NCI-H2107 (cell line): ENCODE measurements around the gene ITIH2.
"Not testable (repeated sequence)": the region's sequence is repeated elsewhere in the genome, so short reads cannot be mapped to it uniquely, and the experiment has no call there.

Experiments used
- DNase-seq: peaks from one replicate; lab custom pipeline; 2025; lab: John Stamatoyannopoulos, UW

Gene ITIH2, protein sequence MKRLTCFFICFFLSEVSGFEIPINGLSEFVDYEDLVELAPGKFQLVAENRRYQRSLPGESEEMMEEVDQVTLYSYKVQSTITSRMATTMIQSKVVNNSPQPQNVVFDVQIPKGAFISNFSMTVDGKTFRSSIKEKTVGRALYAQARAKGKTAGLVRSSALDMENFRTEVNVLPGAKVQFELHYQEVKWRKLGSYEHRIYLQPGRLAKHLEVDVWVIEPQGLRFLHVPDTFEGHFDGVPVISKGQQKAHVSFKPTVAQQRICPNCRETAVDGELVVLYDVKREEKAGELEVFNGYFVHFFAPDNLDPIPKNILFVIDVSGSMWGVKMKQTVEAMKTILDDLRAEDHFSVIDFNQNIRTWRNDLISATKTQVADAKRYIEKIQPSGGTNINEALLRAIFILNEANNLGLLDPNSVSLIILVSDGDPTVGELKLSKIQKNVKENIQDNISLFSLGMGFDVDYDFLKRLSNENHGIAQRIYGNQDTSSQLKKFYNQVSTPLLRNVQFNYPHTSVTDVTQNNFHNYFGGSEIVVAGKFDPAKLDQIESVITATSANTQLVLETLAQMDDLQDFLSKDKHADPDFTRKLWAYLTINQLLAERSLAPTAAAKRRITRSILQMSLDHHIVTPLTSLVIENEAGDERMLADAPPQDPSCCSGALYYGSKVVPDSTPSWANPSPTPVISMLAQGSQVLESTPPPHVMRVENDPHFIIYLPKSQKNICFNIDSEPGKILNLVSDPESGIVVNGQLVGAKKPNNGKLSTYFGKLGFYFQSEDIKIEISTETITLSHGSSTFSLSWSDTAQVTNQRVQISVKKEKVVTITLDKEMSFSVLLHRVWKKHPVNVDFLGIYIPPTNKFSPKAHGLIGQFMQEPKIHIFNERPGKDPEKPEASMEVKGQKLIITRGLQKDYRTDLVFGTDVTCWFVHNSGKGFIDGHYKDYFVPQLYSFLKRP

DNA sequence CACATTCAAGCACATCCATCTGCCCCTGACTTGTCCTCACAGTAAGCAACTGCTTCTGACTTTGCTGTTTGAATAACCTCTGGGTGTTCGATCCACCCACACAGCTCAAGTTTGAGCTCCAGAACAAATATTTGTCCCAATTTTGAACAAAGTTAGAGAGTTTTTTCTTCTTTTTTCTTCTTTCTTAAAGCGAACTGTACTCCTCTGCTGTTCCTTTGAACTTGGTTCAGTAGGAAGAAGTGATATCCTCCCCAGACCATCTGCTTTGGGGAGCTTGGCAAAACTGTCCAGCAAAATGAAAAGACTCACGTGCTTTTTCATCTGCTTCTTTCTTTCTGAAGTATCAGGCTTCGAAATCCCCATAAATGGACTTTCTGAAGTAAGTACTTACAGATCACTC lies at the start of gene ITIH2:
Gene ITIH2, plus strand, starts transcription at position 177 of the 400 bp plus-strand sequence. Its CDS starts 119 bp downstream, at position 296.
- DNase-seq = no peak

DNA sequence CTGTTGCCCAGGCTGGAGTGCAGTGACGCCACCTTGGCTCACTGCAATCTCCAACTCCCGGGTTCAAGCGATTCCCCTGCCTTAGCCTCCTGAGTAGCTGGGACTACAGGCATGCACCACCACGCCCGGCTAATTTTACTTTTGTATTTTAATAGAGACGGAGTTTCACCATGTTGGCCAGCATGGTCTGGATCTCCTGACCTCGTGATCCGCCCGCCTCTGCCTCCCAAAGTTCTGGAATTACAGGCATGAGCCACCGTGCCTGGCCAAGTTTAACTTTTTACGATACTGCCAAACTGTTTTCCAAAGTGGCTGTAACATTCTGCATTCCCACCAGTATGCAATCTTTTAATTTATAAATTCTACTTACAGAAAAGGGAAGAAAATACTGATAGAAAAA lies 46.0 kb upstream of the ITIH2 start:
- DNase-seq = not testable (repeated sequence)

DNA sequence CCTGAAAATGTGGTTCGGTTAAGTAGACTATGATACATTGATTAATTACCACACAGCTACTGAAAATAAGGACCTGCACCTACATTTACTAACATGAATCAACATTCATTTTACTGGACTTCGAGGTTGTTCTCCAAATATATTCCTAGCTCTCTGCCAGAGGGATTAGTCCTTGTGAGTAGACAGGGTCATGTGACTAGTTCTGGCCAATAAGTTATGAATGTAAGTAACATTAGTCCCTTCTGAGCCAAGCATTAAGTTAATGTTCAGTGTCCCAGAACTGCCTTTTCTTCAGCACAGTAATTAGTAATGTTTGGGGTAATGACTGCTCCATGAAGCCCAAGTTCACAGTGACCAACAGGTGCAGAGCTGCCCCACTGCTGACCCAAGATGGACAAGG lies 45.6 kb upstream of the ITIH2 start:
- DNase-seq = no peak

DNA sequence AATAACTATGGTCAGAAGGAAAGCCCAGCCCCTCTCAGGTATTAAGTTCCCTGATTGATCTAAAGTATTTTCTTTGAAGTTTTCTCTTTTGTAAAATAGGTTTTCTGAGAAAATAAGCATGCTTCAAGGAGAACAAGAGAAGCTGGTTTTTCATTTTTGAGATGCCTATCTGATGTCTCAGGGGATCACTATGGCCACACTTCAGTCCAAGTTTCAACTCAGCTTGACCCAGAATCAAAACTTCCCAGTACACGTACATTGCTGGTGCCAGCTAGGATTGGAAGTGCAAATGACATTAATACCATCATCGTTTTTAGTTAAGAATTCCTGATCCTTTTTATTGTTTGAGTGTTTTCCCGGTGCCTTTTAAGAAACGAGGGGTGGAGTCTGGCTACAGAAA lies 43.6 kb upstream of the ITIH2 start:
- no peak for DNase-seq

DNA sequence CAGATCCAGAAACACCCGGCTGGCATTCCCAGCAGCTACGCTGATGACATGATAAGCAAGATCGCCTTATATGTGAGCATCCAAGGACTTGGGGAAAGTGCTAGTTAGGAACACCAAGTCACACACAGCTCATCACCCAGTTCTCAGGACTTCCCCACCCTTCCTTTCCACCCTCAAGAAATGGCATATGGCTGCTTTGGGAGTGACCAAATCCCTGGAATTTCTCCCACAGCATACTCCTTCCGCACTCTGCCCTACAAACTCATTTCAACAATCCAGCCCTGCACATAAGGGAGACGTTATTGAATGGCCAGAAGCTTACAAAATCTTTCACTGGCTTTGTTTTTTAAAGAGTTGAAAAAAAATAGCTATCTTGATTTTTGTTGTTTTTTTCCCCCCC lies 40.6 kb upstream of the ITIH2 start:
- DNase-seq = no peak

DNA sequence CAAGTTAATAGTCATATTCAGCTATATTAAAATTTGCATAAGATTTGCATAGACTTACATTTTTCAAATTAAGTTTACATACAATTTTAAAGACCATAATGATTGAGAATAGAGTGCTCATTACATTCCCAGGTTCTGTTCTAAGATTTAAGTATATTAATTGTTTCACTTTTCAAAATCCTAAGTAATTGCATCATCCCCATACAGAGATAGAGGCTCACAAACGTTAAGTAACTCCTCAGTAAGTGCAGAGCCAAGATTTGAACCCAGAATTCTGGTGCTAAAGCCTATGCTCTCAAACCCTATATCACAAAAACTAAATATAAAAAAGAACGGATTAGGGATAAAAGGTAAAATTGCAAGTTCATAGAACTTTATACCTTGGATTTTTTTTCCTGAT lies 38.4 kb upstream of the ITIH2 start:
- DNase-seq = no peak

DNA sequence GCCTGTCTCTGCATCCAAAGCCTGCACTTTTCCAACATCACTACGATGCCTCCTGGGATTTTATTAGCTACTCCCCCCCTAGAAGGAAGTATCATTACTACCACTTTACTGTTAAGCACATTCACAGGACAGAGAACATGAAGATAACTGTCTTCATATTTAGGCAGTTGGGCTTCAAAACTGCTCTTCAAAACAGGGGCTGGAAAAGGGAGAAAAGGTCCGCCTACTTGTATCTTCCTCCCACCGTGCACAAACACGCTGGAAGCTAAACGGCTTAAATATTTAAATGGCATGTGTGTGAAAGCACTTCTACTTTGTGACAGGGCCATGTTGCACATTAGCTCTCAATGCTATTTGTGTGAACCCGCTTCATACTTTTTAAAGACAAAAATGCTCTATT lies 37.3 kb upstream of the ITIH2 start:
- no peak for DNase-seq

DNA sequence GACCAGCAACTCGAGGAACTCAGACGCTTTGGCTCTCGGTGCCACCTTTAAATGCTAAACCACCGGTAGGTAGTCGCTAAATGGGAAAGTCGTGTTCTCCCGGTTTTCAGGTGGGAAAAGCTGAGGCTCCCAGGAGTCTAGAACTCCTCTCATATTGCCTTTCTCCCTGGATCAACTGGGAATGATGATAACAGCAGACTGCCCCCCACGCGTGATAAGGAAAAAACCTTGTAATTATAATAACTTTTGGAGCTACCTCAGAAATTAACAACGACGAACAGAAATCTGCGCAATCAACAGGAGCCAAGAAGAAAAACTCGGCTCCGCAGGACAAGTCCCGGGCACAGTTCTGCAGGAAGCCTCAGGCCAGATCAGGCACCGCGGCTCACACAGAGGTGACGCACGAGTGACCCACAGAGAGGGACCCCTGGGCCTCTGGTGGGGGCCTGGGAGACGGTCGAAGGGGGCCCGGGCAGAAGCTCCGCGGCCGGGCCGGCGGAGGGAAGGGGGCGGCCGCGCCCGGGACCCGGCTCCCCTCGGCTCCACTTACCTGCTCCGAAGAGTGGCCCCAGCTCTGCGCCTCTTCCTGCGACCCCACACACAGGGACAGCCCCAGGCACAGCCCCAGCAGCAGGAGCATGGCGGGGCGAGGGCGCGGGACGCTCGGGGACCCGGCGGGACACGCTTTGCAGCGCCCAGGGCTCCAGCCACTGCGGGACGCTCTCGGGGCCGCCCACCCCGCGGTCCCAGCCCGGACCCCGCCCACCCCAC lies 36.7 kb upstream of the ITIH2 start, which contains the start of gene ITIH5:
Gene ITIH5, minus strand, starts transcription at position 714 of the 771 bp plus-strand sequence. Its CDS starts 74 bp downstream, at position 640.
- no peak for DNase-seq

DNA sequence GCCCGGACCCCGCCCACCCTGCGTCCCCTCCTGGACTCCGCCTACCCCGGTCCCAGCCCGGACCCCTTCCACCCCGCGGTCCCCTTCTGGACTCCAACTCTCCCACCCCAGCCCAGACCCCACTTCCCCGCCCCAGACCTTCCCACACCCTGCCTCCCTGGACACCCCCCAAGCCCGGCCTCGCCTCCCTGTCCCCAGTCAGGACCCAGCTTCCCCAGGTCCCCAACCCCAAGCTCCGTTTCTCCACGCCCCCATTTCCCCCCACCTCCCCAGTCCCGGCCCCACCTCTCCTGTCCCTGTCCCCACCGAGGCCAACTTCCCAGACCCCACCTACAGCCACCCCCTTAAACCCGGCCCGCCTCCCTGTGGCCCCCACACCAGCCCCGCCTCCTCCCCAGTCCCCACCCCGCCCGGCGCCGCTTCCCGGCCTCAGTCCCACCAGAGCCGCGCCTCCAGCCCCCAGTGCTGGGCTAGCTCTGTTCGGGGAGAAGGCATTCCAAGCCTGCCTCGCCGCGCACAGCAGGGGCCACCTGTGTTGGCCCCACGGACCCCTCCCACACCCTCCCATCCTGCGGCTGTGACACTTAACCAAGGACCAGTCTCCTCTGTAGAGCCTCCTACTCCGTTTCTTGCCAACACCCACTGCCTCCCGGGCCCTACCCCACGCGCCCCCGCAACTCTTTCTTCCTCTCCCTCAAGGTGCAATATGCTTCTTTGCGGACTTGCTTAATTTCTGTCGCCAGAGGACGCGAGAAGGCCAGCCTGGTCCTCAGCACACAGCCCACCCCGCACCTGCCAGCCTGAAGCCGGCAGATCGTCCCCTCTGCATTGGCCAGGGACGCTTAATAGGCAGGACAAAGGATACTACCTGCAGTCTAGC lies 35.6 kb upstream of the ITIH2 start:
- DNase-seq = no peak

DNA sequence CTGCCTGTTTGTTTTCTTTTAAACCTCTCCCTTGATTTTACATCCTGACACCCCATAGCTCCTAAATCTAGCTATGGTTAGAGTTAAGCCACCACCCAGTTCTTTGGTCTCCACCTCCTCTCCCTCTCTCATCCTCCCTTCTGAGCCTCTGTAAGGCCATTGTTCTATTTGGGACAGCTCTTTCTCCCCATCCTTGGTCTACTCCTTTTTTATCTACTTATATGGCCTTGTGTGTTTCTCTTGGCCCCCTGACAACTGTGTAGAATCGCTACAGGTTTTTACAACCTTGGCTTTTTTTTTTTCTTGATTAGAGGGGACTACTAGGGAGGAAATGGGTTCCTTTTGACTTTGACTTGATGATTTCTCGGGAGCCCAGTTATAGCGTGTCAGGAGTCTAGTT lies 33.0 kb upstream of the ITIH2 start:
- no peak for DNase-seq

DNA sequence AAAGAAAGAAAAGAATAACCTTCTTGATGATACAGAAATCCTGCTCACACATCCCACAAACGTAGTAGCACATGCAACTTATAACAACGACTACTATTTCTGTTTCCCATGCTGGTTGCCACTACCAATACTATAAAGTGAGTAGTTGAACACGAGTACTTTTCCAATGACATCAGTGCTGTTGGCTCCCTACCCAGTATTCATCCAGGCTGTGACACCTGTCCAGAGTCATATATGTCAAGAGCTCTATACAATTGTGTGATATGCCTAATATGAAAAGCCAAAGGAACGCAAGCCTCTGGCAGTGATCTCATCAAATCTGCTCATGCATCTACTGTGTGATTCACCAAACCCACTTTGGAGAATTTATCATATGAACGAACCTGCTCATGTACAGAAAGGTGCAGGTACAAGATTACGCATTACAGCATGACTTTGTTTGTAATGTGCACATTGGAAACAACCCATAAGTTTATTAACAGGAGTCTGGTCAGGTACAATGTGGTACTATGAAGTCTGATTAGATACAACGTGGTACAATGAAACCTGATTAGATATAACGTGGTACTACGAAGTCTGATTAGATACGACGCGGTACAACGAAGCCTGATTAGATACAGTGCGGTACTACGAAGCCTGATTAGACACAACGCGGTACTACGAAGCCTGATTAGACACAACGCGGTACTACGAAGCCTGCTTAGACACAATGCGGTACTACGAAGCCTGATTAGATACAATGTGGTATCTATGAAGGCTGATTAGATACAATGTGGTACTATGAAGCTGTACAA lies 30.6 kb upstream of the ITIH2 start:
- no peak for DNase-seq

DNA sequence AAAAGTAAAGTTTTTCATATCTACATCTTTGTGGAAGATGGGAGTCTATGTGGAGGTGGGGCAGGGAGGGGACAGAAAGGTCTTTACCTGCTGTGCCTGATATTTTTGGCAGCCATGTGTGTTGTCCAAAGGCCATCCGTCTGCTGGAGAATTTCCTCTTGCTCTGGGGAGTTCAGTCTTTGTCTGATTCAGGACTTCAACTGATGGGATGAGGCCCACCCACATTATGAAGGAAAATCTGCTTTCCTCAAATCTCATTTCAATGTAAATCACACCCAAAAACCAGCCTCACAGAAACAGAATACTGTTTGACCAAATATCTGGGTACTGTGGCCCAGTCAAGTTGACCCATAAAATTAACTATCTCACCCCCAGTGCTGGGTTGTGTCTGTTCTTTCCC lies 23.9 kb upstream of the ITIH2 start:
- no peak for DNase-seq

DNA sequence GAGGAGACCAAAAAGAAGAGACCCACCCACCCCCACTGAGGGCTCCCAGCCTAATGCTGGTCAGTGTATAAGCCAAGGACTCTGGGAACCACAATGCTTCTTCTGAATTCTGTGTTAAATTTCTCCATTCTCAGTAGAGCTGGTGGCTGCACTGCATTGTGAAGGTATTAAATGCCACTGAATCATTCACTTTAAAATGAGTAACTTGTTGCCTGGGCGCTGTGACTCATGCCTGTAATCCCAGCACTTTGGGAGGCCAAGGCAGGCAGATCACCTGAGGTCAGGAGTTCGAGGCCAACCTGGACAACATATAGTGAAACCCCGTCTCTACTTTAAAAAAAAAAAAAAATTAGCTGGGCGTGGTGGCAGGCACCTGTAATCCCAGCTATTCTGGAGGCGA lies 23.0 kb upstream of the ITIH2 start:
- DNase-seq = not testable (repeated sequence)

DNA sequence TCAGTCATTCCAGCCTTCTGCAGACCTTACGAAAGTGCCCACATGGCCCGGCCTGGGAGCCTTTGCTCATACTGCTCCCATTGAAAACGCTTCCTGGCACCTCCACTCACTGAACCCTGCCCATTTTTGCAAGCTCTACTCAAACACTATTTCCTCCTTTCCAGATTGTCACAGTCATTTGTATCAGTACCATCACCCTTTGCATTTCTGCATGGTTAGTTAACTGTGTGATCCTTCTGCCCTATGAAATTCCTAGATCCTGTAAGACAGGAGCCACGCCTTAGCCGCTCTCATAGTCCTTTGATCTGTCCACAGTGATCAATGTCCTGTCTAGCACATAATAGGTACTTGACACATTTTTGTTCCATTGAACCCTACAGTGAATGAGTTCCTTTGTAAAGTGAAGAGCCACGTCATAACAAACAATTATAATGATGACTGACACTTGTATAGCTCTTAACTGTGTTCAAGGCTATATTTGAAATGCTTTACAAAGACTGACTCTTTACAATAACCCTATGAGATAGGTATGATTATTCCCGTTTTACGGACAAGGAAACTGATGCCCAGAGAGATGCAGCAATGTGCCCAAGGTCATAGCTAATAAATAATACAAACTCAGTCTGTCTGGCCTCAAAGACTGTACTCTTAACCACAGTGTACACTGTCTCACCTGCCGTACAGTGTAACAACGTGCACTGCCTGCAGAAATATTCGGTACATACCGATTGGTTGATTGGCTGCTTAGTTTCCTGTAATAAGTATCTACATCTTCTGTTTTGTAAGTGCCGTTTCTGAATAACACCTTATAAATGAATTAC lies 16.6 kb upstream of the ITIH2 start:
- no peak for DNase-seq

DNA sequence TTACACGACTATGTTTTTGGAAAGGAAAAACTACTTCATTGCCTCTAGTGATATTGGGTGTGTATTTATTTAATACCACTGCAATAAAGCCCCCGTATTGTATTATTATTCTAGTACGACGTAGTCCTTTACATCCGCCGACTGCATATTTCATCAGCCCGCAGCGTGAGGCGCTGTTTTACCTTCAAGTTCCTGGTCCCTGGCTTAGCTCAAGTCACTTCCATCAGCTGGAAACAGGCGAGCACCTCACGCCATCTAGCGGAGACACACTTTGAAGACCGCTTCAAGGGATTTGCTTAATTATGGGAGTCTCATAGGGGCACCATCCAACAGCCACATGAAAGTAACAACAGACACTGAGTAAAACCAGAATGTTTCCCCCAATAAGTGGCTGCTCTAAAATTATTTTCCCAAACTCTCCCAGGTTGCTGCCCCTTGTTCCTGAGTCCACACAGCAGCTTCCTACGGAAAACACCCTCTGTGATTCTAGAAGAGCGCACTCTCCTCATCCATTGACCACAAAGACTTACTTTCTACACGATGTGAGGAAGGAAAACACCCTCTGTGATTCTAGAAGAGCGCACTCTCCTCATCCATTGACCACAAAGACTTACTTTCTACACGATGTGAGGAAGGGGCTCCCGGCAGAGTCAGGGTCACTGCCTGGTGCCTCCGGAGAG lies 15.7 kb upstream of the ITIH2 start:
- DNase-seq = peak; percentile 5

DNA sequence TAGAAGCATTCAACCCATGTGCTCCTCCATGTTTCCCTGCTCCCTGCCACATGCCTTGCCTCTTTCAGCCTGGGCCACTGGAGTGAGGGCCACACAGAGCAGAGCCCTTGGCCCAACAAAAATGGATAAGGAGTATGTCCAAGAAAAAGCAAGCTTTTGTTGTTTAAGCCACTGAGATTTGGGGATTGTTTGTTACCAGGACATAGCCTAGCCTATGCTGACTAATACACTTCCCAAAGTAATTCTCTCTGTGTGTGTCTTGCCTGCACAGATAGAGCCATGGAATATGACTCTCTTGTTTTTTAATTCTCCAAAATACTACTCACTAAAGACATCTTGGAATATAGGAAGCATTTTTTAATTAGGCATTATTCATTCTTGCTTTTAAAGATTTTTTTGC lies 13.5 kb upstream of the ITIH2 start:
- no peak for DNase-seq

DNA sequence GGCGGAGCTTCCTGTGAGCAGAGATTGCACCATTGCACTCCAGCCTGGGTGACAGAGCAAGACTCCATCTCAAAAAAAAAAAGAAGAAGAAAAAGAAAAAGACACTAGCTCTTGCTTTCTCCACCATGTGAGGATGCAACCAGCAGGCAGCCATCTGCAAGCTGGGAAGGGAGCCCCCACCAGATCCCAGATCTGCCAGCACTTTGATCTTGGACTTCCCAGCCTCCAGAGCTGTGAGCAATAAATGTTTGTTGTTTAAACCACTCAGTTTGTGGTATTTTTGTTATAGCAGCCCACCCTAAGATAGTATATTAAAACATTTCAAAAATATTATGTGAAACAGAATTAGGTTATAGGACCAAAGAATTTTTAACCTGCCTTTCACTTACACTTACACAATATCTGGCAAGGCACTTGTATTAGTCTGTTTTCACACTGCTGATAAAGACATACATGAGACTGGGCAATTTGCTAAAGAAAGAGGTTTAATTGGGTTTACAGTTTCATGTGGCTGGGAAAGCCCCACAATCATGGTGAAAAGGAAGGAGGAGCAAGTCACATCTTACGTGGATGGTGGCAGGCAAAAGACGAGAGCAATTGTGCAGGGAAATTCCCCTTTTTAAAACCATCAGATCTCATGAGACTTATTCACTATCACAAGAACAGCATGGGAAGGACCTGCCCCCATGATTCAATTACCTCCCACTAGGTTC lies 12.1 kb upstream of the ITIH2 start:
- not testable (repeated sequence) for DNase-seq

DNA sequence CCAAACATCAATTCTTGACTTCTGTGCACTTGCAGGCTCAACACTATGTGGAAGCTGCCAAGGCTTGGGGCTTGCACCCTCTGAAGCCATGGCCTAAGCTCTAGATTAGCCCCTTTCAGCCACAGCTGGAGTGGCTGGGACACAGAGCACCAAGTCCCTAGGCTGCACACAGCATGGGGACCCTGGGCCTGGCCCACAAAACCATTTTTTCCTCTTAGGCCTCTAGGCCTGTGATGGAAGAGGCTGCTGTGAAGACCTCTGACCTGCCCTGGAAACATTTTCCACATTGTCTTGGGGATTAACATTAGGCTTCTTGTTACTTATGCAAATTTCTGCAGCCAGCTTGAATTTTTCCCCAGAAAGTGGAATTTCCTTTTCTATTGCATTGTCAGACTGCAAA lies 10.7 kb upstream of the ITIH2 start:
- not testable (repeated sequence) for DNase-seq
